Measurements from ENCODE around the gene DLX1. TPM values are rescaled to one million over a fixed set of nuclear protein-coding genes. Genes with fewer than 3 reads are reported as not detected.

Gene DLX1
- total RNA-seq, 4 donors from 2014 or later: 0.40 TPM; not detected in 3

- 0% methylated on average over 3 to 5 of the region's 44 CpGs for WGBS, 2 donors (ENCODE audit: low coverage in 1 of 2)
- H3K9me3 ChIP-seq: no peaks in the 10 kb centered on the region
- H3K36me3 ChIP-seq: no peaks in the 10 kb centered on the region
- no peak overlapping the region for H3K27ac ChIP-seq
- peaks cover 95% of the 10 kb centered on the region for H3K27me3 ChIP-seq
- H3K4me1 ChIP-seq: peaks cover 0 to 52% (median 24%) of the 10 kb centered on the region in 3 donors
- peak in 2 of 4 experiments; percentile 6 to 40 for TF ChIP-seq CTCF (IDR thresholded peaks at IDR 0.05)
- TF ChIP-seq POLR2AphosphoS5 (IDR thresholded peaks at IDR 0.05): no peak
- peak overlapping the region in 1 of 2 donors; percentile 15 for H3K4me3 ChIP-seq
- no peak for ATAC-seq
These were observed 21.0 kb downstream of the DLX1 start for GRCh38 chr2:172106108-172106961.

- no peak for ATAC-seq
- H3K36me3 ChIP-seq: no peaks in the 10 kb centered on the region
- H3K4me3 ChIP-seq: no peak overlapping the region
- H3K9me3 ChIP-seq: no peaks in the 10 kb centered on the region
- 11 to 15% methylated on average over 11 to 13 of the region's 51 CpGs for WGBS, 2 donors (ENCODE audit: low coverage in 1 of 2)
- peaks cover 84% of the 10 kb centered on the region for H3K27me3 ChIP-seq
- TF ChIP-seq POLR2A (IDR thresholded peaks at IDR 0.05) (no peak), EP300 (IDR thresholded peaks at IDR 0.05) (no peak), POLR2AphosphoS5 (IDR thresholded peaks at IDR 0.05) (no peak), CTCF (IDR thresholded peaks at IDR 0.05) (no peak)
- no peak overlapping the region for H3K27ac ChIP-seq
- peaks cover 0 to 36% (median 11%) of the 10 kb centered on the region in 3 donors for H3K4me1 ChIP-seq
These were observed 22.6 kb downstream of the DLX1 start for GRCh38 chr2:172107690-172108586.

GRCh38 chr2:172108587-172108930 lies 23.3 kb downstream of the DLX1 start:
- H3K27me3 ChIP-seq: peaks cover 77% of the 10 kb centered on the region
- no peaks in the 10 kb centered on the region for H3K9me3 ChIP-seq
- no peaks in the 10 kb centered on the region for H3K36me3 ChIP-seq
- H3K27ac ChIP-seq: no peak overlapping the region
- no peak for ATAC-seq
- no peak overlapping the region for H3K4me3 ChIP-seq
- H3K4me1 ChIP-seq: peaks cover 0 to 30% (median 11%) of the 10 kb centered on the region in 3 donors
- WGBS, 2 donors (ENCODE audit: low coverage in 1 of 2): 20% methylated on average over 1 of the region's 8 CpGs; no CpG with 5 or more reads in 1 of the 2 donors
- TF ChIP-seq POLR2A (IDR thresholded peaks at IDR 0.05) (no peak), EP300 (IDR thresholded peaks at IDR 0.05) (no peak), CTCF (IDR thresholded peaks at IDR 0.05) (no peak), POLR2AphosphoS5 (IDR thresholded peaks at IDR 0.05) (no peak)

GRCh38 chr2:172109256-172109987 lies 24.1 kb downstream of the DLX1 start:
- no peak for TF ChIP-seq EP300 (IDR thresholded peaks at IDR 0.05)
- no peak for TF ChIP-seq CTCF (IDR thresholded peaks at IDR 0.05)
- TF ChIP-seq POLR2A (IDR thresholded peaks at IDR 0.05): no peak
- no peak for TF ChIP-seq POLR2AphosphoS5 (IDR thresholded peaks at IDR 0.05)
- Histone ChIP-seq H3K36me3 (no peaks in the 10 kb centered on the region), H3K4me3 (no peak overlapping the region), H3K27me3 (peaks cover 77% of the 10 kb centered on the region), H3K4me1 (peaks cover 0 to 25% (median 11%) of the 10 kb centered on the region in 3 donors), H3K27ac (no peak overlapping the region), H3K9me3 (no peaks in the 10 kb centered on the region)
- WGBS, 2 donors (ENCODE audit: low coverage in 1 of 2): 46 to 50% methylated on average over 3 to 14 of the region's 29 CpGs
- no peak for ATAC-seq
